GM10266 (cell line): Measurements from ENCODE around the gene RAPGEF4.

ENCODE experiments used
- DNase-seq: peaks from one replicate; pipeline ENCODE4 v3.0.0; 2012; ENCODE audit errors: extremely low spot score
- CTCF ChIP-seq: IDR thresholded peaks from 2 replicates; pipeline ENCODE4 v1.5.1; 2012; ENCODE audit warnings: mild to moderate bottlenecking, low read depth; ENCODE audit not compliant: control insufficient read depth, insufficient read depth; ENCODE audit errors: missing control alignments

The RAPGEF4 gene

DNA sequence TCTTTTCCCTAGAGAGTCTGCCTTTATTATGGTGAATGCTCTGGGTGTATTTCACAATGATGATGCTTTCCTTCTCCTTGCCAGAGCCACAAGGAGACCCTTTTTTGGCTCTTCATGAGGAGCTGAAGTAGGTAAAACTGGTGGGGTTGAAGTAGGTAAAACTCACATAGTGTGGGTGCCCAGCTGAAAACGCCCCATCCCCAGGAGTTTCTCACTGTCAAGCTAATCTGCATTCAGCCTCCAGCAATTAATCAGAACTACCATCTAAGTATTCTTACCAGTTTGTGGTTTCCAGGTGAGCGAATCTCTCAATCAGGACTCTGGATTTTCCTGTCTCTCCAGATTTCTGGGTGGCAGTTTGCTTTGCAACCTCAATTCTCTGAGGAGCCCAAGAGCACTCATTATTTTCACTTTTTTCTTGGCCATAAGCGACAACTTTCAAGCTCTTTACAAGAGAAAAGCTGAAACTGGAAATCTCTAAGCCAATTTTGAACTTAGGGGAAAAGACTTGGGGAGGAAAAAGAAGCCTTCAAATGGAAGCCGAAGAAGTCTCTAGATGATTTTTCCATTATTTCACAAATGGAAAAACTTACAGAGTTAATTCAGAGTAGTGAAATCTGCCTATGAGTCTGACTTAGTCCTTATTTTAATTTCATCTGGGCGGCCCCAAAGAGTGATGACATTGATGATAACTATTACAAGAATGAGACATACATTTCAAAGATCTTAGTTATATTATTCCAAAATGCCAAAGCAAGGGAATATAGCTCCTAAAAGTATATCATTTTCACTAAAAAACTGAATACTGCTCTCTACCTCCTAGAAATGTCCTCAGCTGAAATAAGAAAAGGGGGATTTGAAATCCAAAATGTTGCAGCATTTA, 218.6 kb downstream of the RAPGEF4 start:
- TF ChIP-seq CTCF: no peak
- no peak for DNase-seq

- DNase-seq: no peak
- no peak for TF ChIP-seq CTCF
Measured at GRCh38 chr2:172955587-172955986, 219.9 kb downstream of the RAPGEF4 start.

DNA sequence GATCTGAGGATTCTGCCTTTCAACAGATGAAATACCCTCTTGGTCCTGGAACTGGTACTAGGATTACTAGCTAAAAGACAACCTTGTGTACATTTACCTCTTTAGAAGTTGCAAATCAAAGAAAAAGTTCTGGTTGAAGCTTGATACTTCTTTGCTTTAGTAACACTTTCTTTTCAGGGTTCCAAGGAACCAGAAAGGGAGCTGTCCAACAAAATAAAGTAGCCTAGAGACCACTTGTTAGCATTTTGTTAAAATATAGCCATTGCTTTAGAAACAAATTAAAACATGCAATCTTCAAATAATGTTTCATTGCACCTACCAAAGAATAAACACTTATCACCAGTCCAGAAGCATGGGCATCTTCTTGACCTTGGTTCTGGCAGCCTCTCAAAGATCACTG, 222.1 kb downstream of the RAPGEF4 start:
- TF ChIP-seq CTCF: no peak
- DNase-seq: no peak

GRCh38 chr2:172962082-172962481, 226.4 kb downstream of the RAPGEF4 start:
- no peak for DNase-seq
- no peak for TF ChIP-seq CTCF

GRCh38 chr2:172962824-172963223, 227.2 kb downstream of the RAPGEF4 start:
- no peak for DNase-seq
- no peak for TF ChIP-seq CTCF

DNA sequence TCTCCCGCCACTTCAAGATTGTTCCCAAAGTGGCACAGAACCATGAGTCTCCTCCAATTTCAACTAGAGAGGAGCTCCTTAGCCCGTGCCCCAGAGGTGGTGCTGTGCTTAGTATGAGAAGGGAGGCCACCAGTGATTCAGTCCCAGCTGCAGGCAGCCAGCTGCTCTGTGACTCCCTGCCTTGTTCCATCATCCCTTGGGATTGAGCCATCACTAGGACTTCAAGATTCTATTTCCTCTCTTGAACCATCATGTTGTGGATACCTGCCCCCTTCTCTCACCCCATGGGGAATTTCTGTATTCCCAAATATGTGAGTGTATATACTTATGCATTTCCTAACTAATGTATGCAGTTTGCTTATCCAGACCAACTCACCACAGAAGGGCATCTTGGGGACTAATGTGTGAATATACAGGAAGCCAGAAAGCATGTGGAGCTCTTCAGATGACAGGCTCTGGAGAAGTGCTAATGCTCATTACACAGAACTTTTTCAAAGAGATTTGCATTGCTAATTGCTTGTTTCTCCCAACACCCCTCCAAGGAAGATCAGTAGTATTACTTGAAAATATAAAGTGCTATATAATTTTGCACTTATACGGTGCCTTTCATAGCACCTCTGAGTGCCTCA, 229.0 kb downstream of the RAPGEF4 start:
- TF ChIP-seq CTCF: no peak
- no peak for DNase-seq
